HepG2 (cell line): Measurements from ENCODE around the gene ACP1. TPM values are rescaled to one million over a fixed set of nuclear protein-coding genes. Genes with fewer than 3 reads are reported as not detected.

Experiments
- ATAC-seq: fragments of 200-7000 bp; cut with Tn5 transposase; 3 replicates; pipeline ENCODE4 v1.9.1; 2020; ENCODE audit warnings: mild to moderate bottlenecking, moderate library complexity
- BruUV-seq: library from RNA; stranded (reverse); fragments of 400-500 nt; replicated peaks from 2 replicates; lab custom pipeline; 2021; lab: Mats Ljungman, UMichigan
- CTCF ChIA-PET: fragments of 300-600 bp; formaldehyde crosslinking; extraction: SDS; loops from one replicate; lab custom pipeline; 2021; ENCODE audit warnings: low total read pairs, inconsistent platforms, low intra/inter-chr PET ratio; lab: Yijun Ruan, JAX
- POLR2A ChIA-PET: fragments of 350-600 bp; sonication (Branson Sonifier 250); formaldehyde crosslinking; loops from one replicate; lab custom pipeline; 2020; ENCODE audit warnings: antibody characterized with exemption, inconsistent platforms; lab: Yijun Ruan, JAX
- DNase-seq: peaks from one replicate; pipeline ENCODE4 v3.0.0-alpha.2; 2015; ENCODE audit warnings: low spot score
- FAIRE-seq: peaks from 3 replicates; lab custom pipeline; 2011; peaks lifted over from hg19 to GRCh38; lab: Jason Lieb, UNC
- H2AFZ ChIP-seq: one replicate; pipeline ENCODE4 v1.6.1; 2011; ENCODE audit warnings: low read length, inconsistent platforms
- H3K27ac ChIP-seq: fragments of 300-600 bp; 3 replicates; pipeline ENCODE4 v1.8.0; 2011; ENCODE audit warnings: mixed run types, mild to moderate bottlenecking, mixed read lengths, low read length, inconsistent platforms; ENCODE audit not compliant: insufficient read depth; ENCODE audit errors: extremely low read length
- H3K27me3 ChIP-seq, 2 experiments: fragments of 200-600 bp in 1 of 2; 2 replicates in 1 of 2; 3 replicates in 1 of 2; pipeline versions ENCODE4 v1.6.0 to v1.8.0; 2011; ENCODE audit warnings: low read length in 2 of 2, mild to moderate bottlenecking in 2 of 2, moderate library complexity in 2 of 2, inconsistent platforms in 1 of 2; ENCODE audit not compliant: insufficient read depth in 2 of 2, control insufficient read depth in 1 of 2
- H3K36me3 ChIP-seq, 2 experiments: fragments of 200-600 bp in 1 of 2; replicated peaks in 1 of 2; 2 replicates in 1 of 2; 3 replicates in 1 of 2; pipeline versions ENCODE4 v1.5.1 to v1.8.0; 2011; ENCODE audit warnings: low read length in 2 of 2, inconsistent platforms in 1 of 2; ENCODE audit not compliant: insufficient read depth in 2 of 2, control insufficient read depth in 1 of 2
- H3K4me1 ChIP-seq: 2 replicates; pipeline ENCODE4 v1.5.1; 2012; ENCODE audit warnings: low read length, inconsistent platforms; ENCODE audit not compliant: insufficient read depth
- H3K4me2 ChIP-seq: 2 replicates; pipeline ENCODE4 v1.6.0; 2011; ENCODE audit warnings: low read depth, low read length, inconsistent platforms
- H3K4me3 ChIP-seq, 3 experiments: fragments of 200-600 bp in 1 of 3; sonication (generic), shearing (Covaris generic) in 1 of 3; replicated peaks in 1 of 3; 2 replicates each; pipeline ENCODE4 v1.5.1; 2011 to 2016; ENCODE audit warnings: low read length in 3 of 3, inconsistent platforms in 2 of 3, low read depth in 2 of 3, mild to moderate bottlenecking in 2 of 3, control low read depth in 1 of 3, mixed read lengths in 1 of 3; ENCODE audit not compliant: insufficient read depth in 1 of 3
- H3K79me2 ChIP-seq: one replicate; pipeline ENCODE4 v1.6.1; 2011; ENCODE audit warnings: low read length, inconsistent platforms; ENCODE audit not compliant: insufficient read depth
- H3K9ac ChIP-seq: 2 replicates; pipeline ENCODE4 v1.6.0; 2011; ENCODE audit warnings: mild to moderate bottlenecking, low read depth, low read length, inconsistent platforms; ENCODE audit not compliant: insufficient read depth
- H3K9me3 ChIP-seq: 2 replicates; pipeline ENCODE4 v1.5.1; 2012; ENCODE audit warnings: mild to moderate bottlenecking, low read length
- H4K20me1 ChIP-seq: 2 replicates; pipeline ENCODE4 v1.6.0; 2011; ENCODE audit warnings: inconsistent platforms, mild to moderate bottlenecking, low read length, moderate library complexity; ENCODE audit not compliant: insufficient read depth
- CEBPG ChIP-seq: IDR thresholded peaks from 2 replicates; pipeline ENCODE4 v1.6.1; 2016
- HNF1B ChIP-seq: sonication (generic); formaldehyde crosslinking; IDR thresholded peaks from 2 replicates; pipeline ENCODE4 v1.5.1; 2020; ENCODE audit warnings: mild to moderate bottlenecking, moderate library complexity, missing genetic modification reagents
- JUN ChIP-seq: sonication (generic); formaldehyde crosslinking; IDR thresholded peaks from 2 replicates; pipeline ENCODE4 v1.4.0; 2020; ENCODE audit warnings: mild to moderate bottlenecking, missing genetic modification reagents
- PHF20 ChIP-seq: sonication (generic); formaldehyde crosslinking; IDR thresholded peaks from 2 replicates; pipeline ENCODE4 v1.5.0; 2020; ENCODE audit warnings: mild to moderate bottlenecking, missing genetic modification reagents
- SIN3B ChIP-seq: fragments of 150-350 bp; IDR thresholded peaks from 2 replicates; pipeline ENCODE4 v1.6.1; 2014; ENCODE audit warnings: low read length
- THAP8 ChIP-seq: sonication (generic); formaldehyde crosslinking; IDR thresholded peaks from 2 replicates; pipeline ENCODE4 v1.5.1; 2020; ENCODE audit warnings: missing genetic modification reagents, mild to moderate bottlenecking, borderline replicate concordance
- ZBTB2 ChIP-seq: sonication (generic); formaldehyde crosslinking; IDR thresholded peaks from 2 replicates; pipeline ENCODE4 v1.8.0; 2022; ENCODE audit warnings: low read depth, missing genetic modification reagents
- ZNF367 ChIP-seq: sonication (generic); formaldehyde crosslinking; IDR thresholded peaks from 2 replicates; pipeline ENCODE4 v1.4.0; 2020; ENCODE audit warnings: missing genetic modification reagents, borderline replicate concordance
- ZNF770 ChIP-seq: sonication (generic); formaldehyde crosslinking; IDR thresholded peaks from 2 replicates; pipeline ENCODE4 v1.5.0; 2020; ENCODE audit warnings: mild to moderate bottlenecking, missing genetic modification reagents
- WGBS: methylation state at CpG from one replicate; pipeline ENCODE4 v1.1.6; 2017; ENCODE audit warnings: low lambda C conversion rate; 5-methylcytosine and 5-hydroxymethylcytosine counted together
- in situ Hi-C: cut with HindIII; loops from 2 replicates; pipeline ENCODE4 v1.10.0; 2017; ENCODE audit warnings: low pct_unique_long_range_greater_than_20kb; ENCODE audit not compliant: extremely low pct_ligation_motif_present
- intact Hi-C: fragments of 100-400 bp; cut with micrococcal nuclease; formaldehyde crosslinking; loops from one replicate; pipeline ENCODE4 v1.10.0; 2022; ENCODE audit not compliant: unreplicated experiment
- polyA plus RNA-seq, 8 experiments: library from polyadenylated mRNA; depleted of rRNA in 3 of 8; stranded (reverse) in 7 of 8; unstranded in 1 of 8; fragments of >200 nt; fragmentation: Illumina TruSeq in 4 of 8; extraction: Trizol in 4 of 8; gene quantifications; 2 replicates each; pipeline versions ENCODE4 v1.2.1 to v1.2.3, GENCODE V29; 2011 to 2016; ENCODE audit warnings: low read depth in 4 of 8, missing spikeins in 1 of 8, mixed read lengths in 1 of 8; ENCODE audit not compliant: insufficient read depth in 1 of 8
- total RNA-seq, 5 experiments: library from RNA; depleted of rRNA; stranded (reverse); fragments of >200 nt; fragmentation: Illumina TruSeq; extraction: Trizol; gene quantifications; 2 replicates each; pipeline ENCODE4 v1.2.3, GENCODE V29; 2016; ENCODE audit warnings: low read depth in 1 of 5
- TF ChIP-seq, protein P1 (sequence below): sonication (generic); formaldehyde crosslinking; IDR thresholded peaks from 2 replicates; pipeline ENCODE4 v1.4.0; 2020; ENCODE audit warnings: missing genetic modification reagents, borderline replicate concordance
- TF ChIP-seq, protein P2 (sequence below): sonication (generic); formaldehyde crosslinking; conservative IDR thresholded peaks from 2 replicates; pipeline ENCODE4 v1.8.0; 2022; ENCODE audit warnings: missing genetic modification reagents

The ACP1 gene
- total and polyA plus RNA-seq, 2 of the 13 experiments (the other 11 are each of a cell fraction or from before 2014, with no cell fraction given), result 246 to 348 TPM

GRCh38 chr2:244547-244946 lies 20.2 kb upstream of the ACP1 start:
- FAIRE-seq, result no peak
- no peak for TF ChIP-seq CEBPG (CRISPR knock-in tag)
- TF ChIP-seq HNF1B (CRISPR knock-in tag), result no peak
- no peak for TF ChIP-seq SIN3B
- no peak for TF ChIP-seq JUN (CRISPR knock-in tag)
- no peak for TF ChIP-seq ZNF770 (CRISPR knock-in tag)
- TF ChIP-seq ZBTB2 (CRISPR knock-in tag), result no peak
- no peak for TF ChIP-seq THAP8 (CRISPR knock-in tag)
- TF ChIP-seq, protein P1, sequence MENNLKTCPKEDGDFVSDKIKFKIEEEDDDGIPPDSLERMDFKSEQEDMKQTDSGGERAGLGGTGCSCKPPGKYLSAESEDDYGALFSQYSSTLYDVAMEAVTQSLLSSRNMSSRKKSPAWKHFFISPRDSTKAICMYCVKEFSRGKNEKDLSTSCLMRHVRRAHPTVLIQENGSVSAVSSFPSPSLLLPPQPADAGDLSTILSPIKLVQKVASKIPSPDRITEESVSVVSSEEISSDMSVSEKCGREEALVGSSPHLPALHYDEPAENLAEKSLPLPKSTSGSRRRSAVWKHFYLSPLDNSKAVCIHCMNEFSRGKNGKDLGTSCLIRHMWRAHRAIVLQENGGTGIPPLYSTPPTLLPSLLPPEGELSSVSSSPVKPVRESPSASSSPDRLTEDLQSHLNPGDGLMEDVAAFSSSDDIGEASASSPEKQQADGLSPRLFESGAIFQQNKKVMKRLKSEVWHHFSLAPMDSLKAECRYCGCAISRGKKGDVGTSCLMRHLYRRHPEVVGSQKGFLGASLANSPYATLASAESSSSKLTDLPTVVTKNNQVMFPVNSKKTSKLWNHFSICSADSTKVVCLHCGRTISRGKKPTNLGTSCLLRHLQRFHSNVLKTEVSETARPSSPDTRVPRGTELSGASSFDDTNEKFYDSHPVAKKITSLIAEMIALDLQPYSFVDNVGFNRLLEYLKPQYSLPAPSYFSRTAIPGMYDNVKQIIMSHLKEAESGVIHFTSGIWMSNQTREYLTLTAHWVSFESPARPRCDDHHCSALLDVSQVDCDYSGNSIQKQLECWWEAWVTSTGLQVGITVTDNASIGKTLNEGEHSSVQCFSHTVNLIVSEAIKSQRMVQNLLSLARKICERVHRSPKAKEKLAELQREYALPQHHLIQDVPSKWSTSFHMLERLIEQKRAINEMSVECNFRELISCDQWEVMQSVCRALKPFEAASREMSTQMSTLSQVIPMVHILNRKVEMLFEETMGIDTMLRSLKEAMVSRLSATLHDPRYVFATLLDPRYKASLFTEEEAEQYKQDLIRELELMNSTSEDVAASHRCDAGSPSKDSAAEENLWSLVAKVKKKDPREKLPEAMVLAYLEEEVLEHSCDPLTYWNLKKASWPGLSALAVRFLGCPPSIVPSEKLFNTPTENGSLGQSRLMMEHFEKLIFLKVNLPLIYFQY (CRISPR knock-in tag), result no peak
- TF ChIP-seq, protein P2, sequence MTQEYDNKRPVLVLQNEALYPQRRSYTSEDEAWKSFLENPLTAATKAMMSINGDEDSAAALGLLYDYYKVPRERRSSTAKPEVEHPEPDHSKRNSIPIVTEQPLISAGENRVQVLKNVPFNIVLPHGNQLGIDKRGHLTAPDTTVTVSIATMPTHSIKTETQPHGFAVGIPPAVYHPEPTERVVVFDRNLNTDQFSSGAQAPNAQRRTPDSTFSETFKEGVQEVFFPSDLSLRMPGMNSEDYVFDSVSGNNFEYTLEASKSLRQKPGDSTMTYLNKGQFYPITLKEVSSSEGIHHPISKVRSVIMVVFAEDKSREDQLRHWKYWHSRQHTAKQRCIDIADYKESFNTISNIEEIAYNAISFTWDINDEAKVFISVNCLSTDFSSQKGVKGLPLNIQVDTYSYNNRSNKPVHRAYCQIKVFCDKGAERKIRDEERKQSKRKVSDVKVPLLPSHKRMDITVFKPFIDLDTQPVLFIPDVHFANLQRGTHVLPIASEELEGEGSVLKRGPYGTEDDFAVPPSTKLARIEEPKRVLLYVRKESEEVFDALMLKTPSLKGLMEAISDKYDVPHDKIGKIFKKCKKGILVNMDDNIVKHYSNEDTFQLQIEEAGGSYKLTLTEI (CRISPR knock-in tag), result no peak
- TF ChIP-seq ZNF367 (CRISPR knock-in tag), result no peak
- TF ChIP-seq PHF20, result no peak

More at GRCh38 chr2:244547-244946, 20.2 kb upstream of the ACP1 start:
- Histone ChIP-seq H3K36me3 (peaks cover 6 to 15% of the 10 kb centered on the region in 2 experiments; a peak in 4 of 5 replicates), H3K27me3 (no peaks in the 10 kb centered on the region), H3K27ac (no peak overlapping the region), H3K4me1 (peaks cover 34% of the 10 kb centered on the region), H2AFZ (no peak overlapping the region), H3K9me3 (no peaks in the 10 kb centered on the region), H3K4me2 (no peak overlapping the region), H3K79me2 (peaks cover 2% of the 10 kb centered on the region), H3K4me3 (no peak overlapping the region), H3K9ac (no peak overlapping the region), H4K20me1 (no peaks in the 10 kb centered on the region)
- ATAC-seq (no peak), DNase-seq (no peak)
- POLR2A ChIA-PET, result no interaction called here
- intact Hi-C loops (no loop called here), in situ Hi-C loops (no loop called here)
- no TSS peak for BruUV-seq
- CTCF ChIA-PET, result no interaction called here
- 99% methylated on average over 7 of the region's 7 CpGs for WGBS
